T-cell (primary cell): ENCODE data around the gene MRPS27. TPM values are rescaled to one million over a fixed set of nuclear protein-coding genes. Genes with fewer than 3 reads are reported as not detected.

Experiments
- ATAC-seq, 4 experiments: fragments of 200-7000 bp in 3 of 4; fragments of 150-1000 bp in 1 of 4; cut with Tn5 transposase; replicated peaks in 1 of 4; 1 replicate in 3 of 4; 2 replicates in 1 of 4; pipeline ENCODE4 v1.10.0; 2021; ENCODE audit warnings: moderate library complexity in 3 of 4, mild to moderate bottlenecking in 2 of 4, moderate number of reproducible peaks in 1 of 4
- CTCF ChIA-PET, 2 donors: fragments of 300-600 bp; sonication (Branson Sonifier 250); formaldehyde crosslinking; loops; one replicate each; lab custom pipeline; 2022; ENCODE audit warnings: antibody characterized with exemption in 2 of 2; lab: Charles Lee
- POLR2A ChIA-PET, 2 donors: fragments of 300-600 bp; sonication (Branson Sonifier 250); formaldehyde crosslinking; loops; one replicate each; lab custom pipeline; 2022; ENCODE audit warnings: antibody characterized with exemption in 2 of 2; lab: Charles Lee
- DNase-seq, 35 experiments: peaks; one replicate each; pipeline versions ENCODE4 v3.0.0 to v3.0.0-alpha.2; 2013 to 2023
- H3K27ac ChIP-seq: one replicate; pipeline ENCODE4 v1.5.1; 2013; ENCODE audit warnings: low read length
- H3K27me3 ChIP-seq, 2 experiments: replicated peaks in 1 of 2; 1 replicate in 1 of 2; 2 replicates in 1 of 2; pipeline versions ENCODE4 v1.6.1 to v1.7.0; 2013; ENCODE audit warnings: low read length in 1 of 2, mixed read lengths in 1 of 2; ENCODE audit not compliant: control insufficient read depth in 2 of 2, insufficient read depth in 2 of 2; ENCODE audit errors: extremely low read depth in 1 of 2
- H3K36me3 ChIP-seq, 2 donors: 1 replicate in 1 of 2; 2 replicates in 1 of 2; pipeline versions ENCODE4 v1.6.1 to v1.7.0; 2013; ENCODE audit warnings: low read length in 1 of 2; ENCODE audit not compliant: control insufficient read depth in 2 of 2, insufficient read depth in 1 of 2; ENCODE audit errors: extremely low read depth in 1 of 2
- H3K4me1 ChIP-seq, 2 experiments: 1 replicate in 1 of 2; 2 replicates in 1 of 2; pipeline versions ENCODE4 v1.6.1 to v1.7.0; 2013; ENCODE audit warnings: low read length in 2 of 2, mixed read lengths in 1 of 2; ENCODE audit not compliant: insufficient read depth in 2 of 2, control insufficient read depth in 1 of 2; ENCODE audit errors: extremely low read depth in 1 of 2
- H3K4me3 ChIP-seq, 2 donors: 1 replicate in 1 of 2; 2 replicates in 1 of 2; pipeline versions ENCODE4 v1.5.1 to v1.7.0; 2013; ENCODE audit warnings: mild to moderate bottlenecking in 2 of 2, low read length in 1 of 2, moderate library complexity in 1 of 2; ENCODE audit not compliant: control insufficient read depth in 1 of 2; ENCODE audit errors: extremely low read depth in 1 of 2
- H3K9me3 ChIP-seq: 2 replicates; pipeline ENCODE4 v1.7.0; 2013
- H3K27ac Mint-ChIP-seq, 2 donors: one replicate each; pipeline ENCODE4 v1.8.0; 2020 to 2021; ENCODE audit warnings: mild to moderate bottlenecking in 2 of 2, mixed read lengths in 2 of 2
- H3K27me3 Mint-ChIP-seq, 2 donors: one replicate each; pipeline ENCODE4 v1.8.0; 2021 to 2022; ENCODE audit warnings: mixed read lengths in 2 of 2
- H3K36me3 Mint-ChIP-seq: one replicate; pipeline ENCODE4 v1.8.0; 2021; ENCODE audit warnings: mixed read lengths
- H3K4me1 Mint-ChIP-seq, 3 donors: one replicate each; pipeline ENCODE4 v1.8.0; 2020 to 2022; ENCODE audit warnings: mixed read lengths in 3 of 3, mild to moderate bottlenecking in 1 of 3
- H3K4me3 Mint-ChIP-seq, 3 donors: one replicate each; pipeline ENCODE4 v1.8.0; 2020 to 2022; ENCODE audit warnings: mild to moderate bottlenecking in 3 of 3, mixed read lengths in 3 of 3, moderate library complexity in 3 of 3
- H3K9me3 Mint-ChIP-seq, 3 donors: one replicate each; pipeline ENCODE4 v1.8.0; 2020 to 2022; ENCODE audit warnings: mixed read lengths in 3 of 3
- WGBS: methylation state at CpG from one replicate; pipeline ENCODE4 v1.1.5; 2013; ENCODE audit warnings: missing lambda C conversion rate; ENCODE audit not compliant: insufficient coverage; 5-methylcytosine and 5-hydroxymethylcytosine counted together
- total RNA-seq, 35 experiments: library from RNA in 6 of 35; stranded (reverse) in 6 of 35; fragments of 120-200 nt in 1 of 35; gene quantifications; one replicate each; pipeline versions ENCODE4 v1.2.1 to v1.2.4 and lab custom pipeline; 2013 to 2026

MRPS27 gene
- total RNA-seq, 5 donors from 2014 or later (not counting 1 experiment from before 2014, with no cell fraction given) = 34.4 to 43.3 (median 39.7) TPM

DNA sequence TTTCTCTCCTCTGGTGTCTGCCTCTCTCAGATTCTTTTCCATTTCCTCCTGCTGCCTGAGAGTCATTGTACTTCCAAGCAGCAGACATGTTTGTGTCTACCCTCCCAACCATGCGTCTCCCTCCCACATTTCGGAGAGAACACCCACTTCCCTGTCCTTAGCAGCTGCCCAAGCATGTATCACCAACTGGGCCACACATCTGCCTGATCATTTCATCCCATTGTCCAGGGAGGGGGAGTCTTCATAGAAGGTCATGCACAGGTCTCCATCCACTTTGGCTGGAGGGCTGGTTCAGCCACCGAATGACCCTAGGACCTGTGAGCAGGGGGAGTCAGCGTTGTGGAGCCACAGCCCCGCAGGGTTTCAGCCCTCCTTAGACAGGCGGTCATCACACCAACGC is 137.4 kb downstream of the MRPS27 start:
- no peak overlapping the region for H3K4me3 ChIP-seq
- DNase-seq (no peak), ATAC-seq (no peak)
- H3K27ac Mint-ChIP-seq = no peak overlapping the region
- no peaks in the 10 kb centered on the region for H3K9me3 Mint-ChIP-seq
- H3K27me3 Mint-ChIP-seq = peaks cover 27 to 57% of the 10 kb centered on the region in 2 donors
- H3K9me3 ChIP-seq = no peaks in the 10 kb centered on the region
- 91% methylated on average over 5 of the region's 7 CpGs for WGBS
- H3K36me3 Mint-ChIP-seq = no peaks in the 10 kb centered on the region
- H3K36me3 ChIP-seq = no peaks in the 10 kb centered on the region
- no peak overlapping the region for H3K4me3 Mint-ChIP-seq
- no peak overlapping the region for H3K27ac ChIP-seq
- CTCF ChIA-PET = no interaction called here
- POLR2A ChIA-PET = no interaction called here
- H3K27me3 ChIP-seq = peaks cover 0 to 33% of the 10 kb centered on the region in 2 experiments
- no peaks in the 10 kb centered on the region for H3K4me1 Mint-ChIP-seq
- H3K4me1 ChIP-seq = no peaks in the 10 kb centered on the region

DNA sequence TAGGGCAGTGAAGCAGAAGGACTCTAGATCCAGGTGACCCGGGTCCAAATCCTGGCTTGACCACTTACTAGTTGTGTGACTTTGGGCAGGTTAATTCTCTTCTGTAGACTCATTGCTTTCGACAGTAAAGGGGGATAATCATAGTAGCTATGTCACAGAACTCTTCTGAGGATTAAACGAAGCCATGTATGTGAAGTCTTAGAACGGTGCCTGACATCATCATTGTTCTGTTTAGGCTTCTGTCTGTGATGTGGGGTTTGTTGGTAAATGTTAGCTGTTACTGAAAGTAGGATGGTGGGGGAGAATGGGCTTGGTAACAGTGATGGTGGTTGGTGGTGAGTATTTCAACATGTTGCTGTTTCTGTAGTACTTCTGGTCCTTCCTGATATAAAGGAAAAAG is 139.1 kb downstream of the MRPS27 start:
- Mint-ChIP-seq H3K4me3 (no peak overlapping the region), H3K9me3 (no peaks in the 10 kb centered on the region), H3K27me3 (peaks cover 27 to 55% of the 10 kb centered on the region in 2 donors), H3K4me1 (no peaks in the 10 kb centered on the region), H3K27ac (no peak overlapping the region), H3K36me3 (no peaks in the 10 kb centered on the region)
- ChIA-PET CTCF (no interaction called here), POLR2A (no interaction called here)
- WGBS = 54% methylated on average over 3 of the region's 4 CpGs
- H3K9me3 ChIP-seq = no peaks in the 10 kb centered on the region
- H3K27ac ChIP-seq = no peak overlapping the region
- no peak overlapping the region for H3K4me3 ChIP-seq
- no peaks in the 10 kb centered on the region for H3K4me1 ChIP-seq
- ATAC-seq (no peak), DNase-seq (no peak)
- peaks cover 0 to 36% of the 10 kb centered on the region in 2 experiments for H3K27me3 ChIP-seq
- no peaks in the 10 kb centered on the region for H3K36me3 ChIP-seq

DNA sequence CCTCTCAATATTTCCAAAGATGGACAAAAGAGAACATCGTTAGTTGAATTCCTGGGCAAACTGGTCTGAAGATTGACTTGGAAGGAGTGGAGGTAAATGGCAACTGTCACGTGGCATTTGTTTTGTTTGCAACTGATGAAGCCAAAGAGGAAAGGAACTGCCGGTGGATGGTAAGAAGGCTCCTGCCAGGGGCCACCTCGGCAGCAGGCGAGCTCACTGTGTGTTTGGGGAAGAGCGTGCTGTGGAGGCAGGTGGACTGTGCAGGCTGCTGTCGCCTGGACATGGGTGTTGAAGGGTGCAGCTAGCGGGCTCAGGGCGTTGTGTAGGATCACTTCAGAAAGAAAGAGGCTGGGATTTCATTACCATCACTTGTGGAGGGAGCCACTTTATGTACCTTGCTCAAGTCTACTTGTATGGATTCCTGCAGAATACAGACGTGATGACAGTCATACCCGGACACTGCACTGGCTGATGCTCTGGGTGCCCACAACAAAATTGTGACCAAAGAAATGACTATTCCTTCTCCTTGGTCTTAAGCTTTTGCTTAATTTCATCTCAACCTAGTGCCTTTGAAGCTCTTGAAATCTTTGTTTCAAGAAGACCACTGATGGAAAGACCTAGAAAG is 140.1 kb downstream of the MRPS27 start:
- 87% methylated on average over 10 of the region's 11 CpGs for WGBS
- Mint-ChIP-seq H3K36me3 (no peaks in the 10 kb centered on the region), H3K27me3 (peaks cover 27 to 50% of the 10 kb centered on the region in 2 donors), H3K4me1 (no peaks in the 10 kb centered on the region), H3K27ac (no peak overlapping the region), H3K4me3 (no peak overlapping the region), H3K9me3 (no peaks in the 10 kb centered on the region)
- CTCF ChIA-PET = no interaction called here
- Histone ChIP-seq H3K36me3 (no peaks in the 10 kb centered on the region), H3K4me1 (no peaks in the 10 kb centered on the region), H3K27ac (no peak overlapping the region), H3K4me3 (no peak overlapping the region), H3K9me3 (no peaks in the 10 kb centered on the region), H3K27me3 (peaks cover 0 to 37% of the 10 kb centered on the region in 2 experiments)
- ATAC-seq = no peak
- POLR2A ChIA-PET = no interaction called here
- DNase-seq = no peak

DNA sequence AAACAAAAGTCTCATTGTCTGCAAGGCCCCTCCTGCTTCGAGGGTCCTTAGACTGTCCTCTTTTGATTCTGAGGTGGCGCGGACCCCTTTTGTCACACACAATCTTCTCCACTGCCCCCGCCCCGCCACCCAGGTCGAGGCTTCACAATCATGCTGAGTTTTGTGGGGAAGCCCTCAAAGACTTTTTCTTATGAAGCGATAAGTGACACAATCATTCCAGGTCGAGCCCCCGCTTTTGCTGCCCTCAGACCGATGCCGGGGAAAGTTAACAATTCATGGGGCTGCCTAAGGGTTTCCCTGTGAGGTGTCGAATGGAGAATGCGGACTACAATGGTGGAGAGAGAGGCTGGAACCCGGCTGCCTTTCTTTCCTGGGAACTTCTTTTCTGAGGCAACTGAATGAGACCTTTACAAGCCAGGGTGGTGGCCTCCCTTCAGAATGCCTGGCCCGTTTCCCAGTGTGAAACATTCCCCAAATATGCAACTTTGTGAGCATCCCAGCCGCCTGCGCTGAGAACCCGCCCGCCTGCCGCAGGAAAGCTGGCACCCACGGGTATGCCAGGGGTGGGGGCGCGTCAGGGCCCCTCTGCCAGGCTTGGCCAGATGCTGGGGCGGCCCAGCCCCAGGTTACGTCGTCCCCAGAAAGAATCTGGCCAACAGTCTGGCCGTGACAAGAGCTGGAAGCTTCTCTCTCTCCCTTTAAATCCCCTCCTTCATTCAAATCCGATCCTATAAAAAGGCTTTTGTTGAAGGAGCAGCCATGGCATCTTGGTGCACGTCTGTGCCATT is 140.8 kb downstream of the MRPS27 start:
- no peaks in the 10 kb centered on the region for H3K9me3 ChIP-seq
- Mint-ChIP-seq H3K36me3 (no peaks in the 10 kb centered on the region), H3K27me3 (peaks cover 27 to 43% of the 10 kb centered on the region in 2 donors), H3K9me3 (no peaks in the 10 kb centered on the region), H3K4me1 (no peaks in the 10 kb centered on the region), H3K27ac (no peak overlapping the region), H3K4me3 (no peak overlapping the region)
- H3K27me3 ChIP-seq = peaks cover 0 to 37% of the 10 kb centered on the region in 2 experiments
- no peak overlapping the region for H3K4me3 ChIP-seq
- no peak overlapping the region for H3K27ac ChIP-seq
- H3K4me1 ChIP-seq = no peaks in the 10 kb centered on the region
- ATAC-seq (no peak), DNase-seq (no peak)
- 83% methylated on average over 18 of the region's 29 CpGs for WGBS
- ChIA-PET CTCF (no interaction called here), POLR2A (no interaction called here)
- no peaks in the 10 kb centered on the region for H3K36me3 ChIP-seq

DNA sequence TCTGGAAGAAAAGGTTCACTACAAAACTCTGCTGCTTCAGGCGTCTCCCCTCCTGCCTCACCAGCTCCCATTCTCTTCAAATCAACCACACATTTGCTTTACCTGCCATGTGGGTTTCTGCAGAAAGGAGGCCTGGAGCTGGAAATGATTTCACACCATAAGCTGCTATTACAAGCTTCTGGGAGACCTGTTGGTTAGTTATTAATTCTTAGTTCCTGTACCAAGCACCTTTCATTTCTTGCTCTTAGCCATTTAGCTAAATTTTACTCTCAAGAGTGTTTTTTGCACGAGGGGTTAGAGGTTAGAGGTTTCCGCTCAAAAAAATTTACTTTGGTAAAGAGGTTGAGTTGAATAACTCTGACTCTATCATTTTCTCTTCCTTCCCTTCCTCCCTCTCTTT is 142.5 kb downstream of the MRPS27 start:
- H3K4me1 ChIP-seq = no peaks in the 10 kb centered on the region
- CTCF ChIA-PET = interaction anchor here in 1 of 2 donors (0.6 kb wide), 1 partner anchor 52 kb away, joined by 5 read pairs; no protein-coding TSS in a partner anchor
- Mint-ChIP-seq H3K27me3 (peaks cover 21 to 28% of the 10 kb centered on the region in 2 donors), H3K36me3 (no peaks in the 10 kb centered on the region), H3K4me1 (no peaks in the 10 kb centered on the region), H3K4me3 (no peak overlapping the region), H3K9me3 (no peaks in the 10 kb centered on the region), H3K27ac (no peak overlapping the region)
- no peak overlapping the region for H3K4me3 ChIP-seq
- POLR2A ChIA-PET = no interaction called here
- no peak for ATAC-seq
- no CpG with 5 or more reads among the region's 3 CpGs for WGBS
- DNase-seq = no peak
- peaks cover 0 to 24% of the 10 kb centered on the region in 2 experiments for H3K27me3 ChIP-seq
- H3K9me3 ChIP-seq = no peaks in the 10 kb centered on the region
- H3K36me3 ChIP-seq = no peaks in the 10 kb centered on the region
- H3K27ac ChIP-seq = no peak overlapping the region

DNA sequence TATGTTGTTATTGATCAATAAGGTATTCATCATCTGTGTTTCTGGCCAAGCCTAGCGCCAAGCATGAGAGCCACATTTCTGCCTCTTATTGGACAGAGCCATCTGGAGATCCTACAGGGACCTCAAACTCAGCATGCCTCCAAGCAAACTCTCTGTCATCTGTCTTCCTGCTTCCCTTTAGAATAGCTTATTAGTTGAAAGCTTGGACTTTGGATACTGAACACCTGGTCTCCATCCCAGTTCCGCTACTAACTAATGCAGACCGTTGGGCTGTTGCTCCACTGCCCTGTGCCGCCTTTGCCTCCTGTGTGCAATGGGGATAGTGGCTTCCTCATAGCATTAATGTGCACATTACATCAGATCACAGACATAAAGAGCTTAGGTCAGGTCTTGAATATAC is 147.3 kb downstream of the MRPS27 start:
- POLR2A ChIA-PET = no interaction called here
- Mint-ChIP-seq H3K36me3 (no peaks in the 10 kb centered on the region), H3K4me3 (no peak overlapping the region)

More for the DNA sequence above, 147.3 kb downstream of the MRPS27 start:
- WGBS = no CpG with 5 or more reads among the region's 4 CpGs
- Histone ChIP-seq H3K4me3 (no peak overlapping the region), H3K36me3 (no peaks in the 10 kb centered on the region), H3K27ac (no peak overlapping the region), H3K9me3 (no peaks in the 10 kb centered on the region), H3K27me3 (peaks cover 3 to 19% of the 10 kb centered on the region in 2 experiments), H3K4me1 (no peaks in the 10 kb centered on the region)
- no peak for ATAC-seq
- H3K27ac Mint-ChIP-seq = no peak overlapping the region
- DNase-seq = no peak
- CTCF ChIA-PET = no interaction called here
- peaks cover 23 to 37% of the 10 kb centered on the region in 2 donors for H3K27me3 Mint-ChIP-seq
- H3K4me1 Mint-ChIP-seq = no peaks in the 10 kb centered on the region
- no peaks in the 10 kb centered on the region for H3K9me3 Mint-ChIP-seq
